HepG2 (cell line): ENCODE measurements around the gene MICAL3.

Experiments
- FOXK2 ChIP-seq: fragments of 450-650 bp; IDR thresholded peaks from 2 replicates; pipeline ENCODE4 v1.6.1; 2016
- HNF4G ChIP-seq, 2 experiments: sonication (generic) in 1 of 2; formaldehyde crosslinking in 1 of 2; IDR thresholded peaks; 2 replicates each; pipeline versions ENCODE4 v1.4.0 to v1.6.1; 2011 to 2020; ENCODE audit warnings: borderline replicate concordance in 2 of 2, low read depth in 2 of 2, mild to moderate bottlenecking in 2 of 2, low read length in 1 of 2, missing genetic modification reagents in 1 of 2, moderate library complexity in 1 of 2
- KLF16 ChIP-seq, 2 experiments: sonication (generic) in 1 of 2; formaldehyde crosslinking in 1 of 2; IDR thresholded peaks; 2 replicates each; pipeline versions ENCODE4 v1.6.1 to v1.8.0; 2016 to 2023; ENCODE audit warnings: missing genetic modification reagents in 2 of 2, missing compliant biosample characterization in 1 of 2
- MLXIP ChIP-seq: sonication (generic); formaldehyde crosslinking; IDR thresholded peaks from 2 replicates; pipeline ENCODE4 v1.9.0; 2021; ENCODE audit warnings: missing genetic modification reagents, borderline replicate concordance
- PHF8 ChIP-seq: sonication (generic); formaldehyde crosslinking; IDR thresholded peaks from 2 replicates; pipeline ENCODE4 v1.5.0; 2020; ENCODE audit warnings: missing genetic modification reagents
- SNRNP70 ChIP-seq: fragments of 200-400 bp; formaldehyde crosslinking; IDR thresholded peaks from 2 replicates; pipeline ENCODE4 v1.6.1; 2017; ENCODE audit warnings: mild to moderate bottlenecking, low read depth, low read length, moderate library complexity
- TEF ChIP-seq: sonication (generic); formaldehyde crosslinking; IDR thresholded peaks from 2 replicates; pipeline ENCODE4 v1.5.0; 2020; ENCODE audit warnings: missing genetic modification reagents
- ZBTB49 ChIP-seq: sonication (generic); formaldehyde crosslinking; IDR thresholded peaks from 2 replicates; pipeline ENCODE4 v1.4.0; 2020; ENCODE audit warnings: missing genetic modification reagents, borderline replicate concordance
- ZFP82 ChIP-seq: sonication (generic); formaldehyde crosslinking; IDR thresholded peaks from 2 replicates; pipeline ENCODE4 v1.5.1; 2020; ENCODE audit warnings: mild to moderate bottlenecking, missing genetic modification reagents, borderline replicate concordance
- ZNF251 ChIP-seq: sonication (generic); formaldehyde crosslinking; IDR thresholded peaks from 2 replicates; pipeline ENCODE4 v1.9.0; 2021; ENCODE audit warnings: mild to moderate bottlenecking, missing genetic modification reagents
- ZNF274 ChIP-seq: sonication (generic); formaldehyde crosslinking; IDR thresholded peaks from 2 replicates; pipeline ENCODE4 v1.5.1; 2020; ENCODE audit warnings: mild to moderate bottlenecking, missing genetic modification reagents
- ZNF747 ChIP-seq: sonication (generic); formaldehyde crosslinking; IDR thresholded peaks from 2 replicates; pipeline ENCODE4 v1.8.1; 2023; ENCODE audit warnings: missing genetic modification reagents, mild to moderate bottlenecking, borderline replicate concordance

- TF ChIP-seq ZBTB49 (no peak), SNRNP70 (no peak), MLXIP (CRISPR knock-in tag) (no peak), TEF (CRISPR knock-in tag) (no peak), FOXK2 (no peak), PHF8 (CRISPR knock-in tag) (no peak), ZFP82 (CRISPR knock-in tag) (no peak), KLF16 (CRISPR knock-in tag; IDR thresholded peaks at IDR 0.05) (no peak), HNF4G (IDR thresholded peaks at IDR 0.05; ENCODE audit: borderline replicate concordance, low read depth, low read length) (no peak), HNF4G (CRISPR knock-in tag; IDR thresholded peaks at IDR 0.05; ENCODE audit: borderline replicate concordance, low read depth) (no peak), ZNF251 (CRISPR knock-in tag) (no peak), ZNF747 (CRISPR knock-in tag) (no peak), ZNF274 (CRISPR knock-in tag) (no peak)
Observed at GRCh38 chr22:17751596-17751995, 272.8 kb downstream of the MICAL3 start.
